Pancreas (tissue), 10 donors: Measurements from ENCODE around the gene AADAC. TPM values are rescaled to one million over a fixed set of nuclear protein-coding genes. Genes with fewer than 3 reads are reported as not detected.
A peak's percentile ranks its signal among the peaks of the same experiment; 100 is the strongest.
"Not testable (repeated sequence)": the region's sequence is repeated elsewhere in the genome, so short reads cannot be mapped to it uniquely, and the experiment has no call there.

ENCODE experiments used
- ATAC-seq, 4 donors: fragments of 200-7000 bp; cut with Tn5 transposase; one replicate each; pipeline versions ENCODE4 v1.8.0 to v1.9.1; 2020; ENCODE audit warnings: mild to moderate bottlenecking in 4 of 4, moderate library complexity in 4 of 4
- DNase-seq, 6 donors: peaks; one replicate each; pipeline ENCODE4 v3.0.0-alpha.2; 2020
- FAIRE-seq: peaks from 2 replicates; lab custom pipeline; 2012; peaks lifted over from hg19 to GRCh38; lab: Jason Lieb, UNC
- H3K27ac ChIP-seq, 4 donors: fragments of 200-600 bp; sonication (generic); 1 replicate in 3 of 4; 2 replicates in 1 of 4; pipeline versions ENCODE4 v1.5.0 to v1.8.0; 2020
- H3K27me3 ChIP-seq, 4 donors: fragments of 200-600 bp; one replicate each; pipeline ENCODE4 v1.8.0; 2021
- H3K36me3 ChIP-seq, 3 donors: fragments of 200-600 bp; sonication (generic) in 1 of 3; one replicate each; pipeline versions ENCODE4 v1.5.0 to v1.8.0; 2020 to 2021
- H3K4me1 ChIP-seq, 3 donors: fragments of 200-600 bp; one replicate each; pipeline ENCODE4 v1.8.0; 2021
- H3K4me3 ChIP-seq, 4 donors: fragments of 200-600 bp; sonication (generic) in 2 of 4; one replicate each; pipeline versions ENCODE4 v1.5.0 to v1.8.0; 2020 to 2021
- H3K9me3 ChIP-seq, 4 donors: fragments of 200-600 bp; one replicate each; pipeline ENCODE4 v1.8.0; 2021
- CTCF ChIP-seq, 4 donors: fragments of 200-600 bp; sonication (generic) in 3 of 4; IDR thresholded peaks; one replicate each; pipeline versions ENCODE4 v1.5.0 to v1.8.0; 2021; ENCODE audit warnings: antibody characterized with exemption in 4 of 4
- WGBS, 2 donors: extraction: QIAGEN DNeasy Blood & Tissue Kit; methylation state at CpG; one replicate each; pipeline ENCODE4 v1.1.7; 2013; 5-methylcytosine and 5-hydroxymethylcytosine counted together
- intact Hi-C, 3 donors: fragments of 100-400 bp; cut with DNase I; formaldehyde crosslinking; loops; one replicate each; pipeline versions ENCODE4 v1.11.1 to v1.14.2; 2022
- polyA plus RNA-seq, 2 donors: library from polyadenylated mRNA; stranded (reverse); fragments of 200-250 nt; gene quantifications; one replicate each; pipeline ENCODE4 v1.2.3, GENCODE V29; 2013
- total RNA-seq, 6 donors: library from RNA; stranded (reverse); fragmentation: NEBNext Ultra II Directional in 4 of 6; extraction: Animal tissue kit (Norgen Biotek cat#: 25700) in 4 of 6; gene quantifications; one replicate each; pipeline versions ENCODE4 v1.2.1 to v1.2.4, GENCODE V29; 2021 to 2023
- donor health status: healthy with polysubstance abuse.
- donor health status: DM: no; HTN: no; CAD: no; lungs with moderate emphysema.
- donor health status: DM: no; HTN: no; CAD: no.
- donor health status: control.
- donor health status: control.
- donor health status: Bipolar disorder and iron deficiency.
- donor health status: DM: yes; HTN: yes; CAD: no.
- donor health status: DM: no; HTN: no; CAD: no.
- donor health status: DM: no; HTN: no; CAD: no.
- donor health status: DM: yes; HTN: yes; CAD: no.

Gene AADAC
- total RNA-seq (10 to 100 TPM in 4 of 6 donors, 1 to 10 TPM in 2; 2.7 to 83.7 (median 19.9) TPM), polyA plus RNA-seq (10 to 100 TPM in 1 of 2 donors, 1 to 10 TPM in 1; 9.1 to 20.7 TPM)

GRCh38 chr3:151813799-151814198, at the start of gene AADAC:
TSS of gene AADAC (plus strand) at chr3:151814116. CDS start at chr3:151814163, 47 bp downstream.
- FAIRE-seq (no peak), DNase-seq (no peak), ATAC-seq (peak; percentile 64 to 80 (median 74))
- no peak for TF ChIP-seq CTCF (IDR thresholded peaks at IDR 0.05)
- Histone ChIP-seq H3K27me3 (no peaks in the 10 kb centered on the region), H3K4me3 (peak within 1 kb of the TSS in 2 of 4 donors; percentile 2 to 30), H3K9me3 (no peaks in the 10 kb centered on the region), H3K27ac (peak within 1 kb of the TSS in 3 of 4 donors; percentile 11 to 35 (median 15)), H3K4me1 (peaks cover 7 to 24% (median 11%) of the 10 kb centered on the region in 3 donors), H3K36me3 (no peaks in the 10 kb centered on the region)
- WGBS, 2 donors = 42 to 46% methylated on average over 4 of the region's 4 CpGs
- intact Hi-C loops = no loop called here

GRCh38 chr3:151764699-151765098, 49.2 kb upstream of the AADAC start:
- intact Hi-C loops, H3K27me3 ChIP-seq, DNase-seq: not testable (repeated sequence)

GRCh38 chr3:151765685-151766084, 48.2 kb upstream of the AADAC start:
- H3K4me1 ChIP-seq = peaks cover 0 to 19% (median 17%) of the 10 kb centered on the region in 3 donors
- intact Hi-C loops = no loop called here
- ATAC-seq (no peak), DNase-seq (no peak), FAIRE-seq (peak; percentile 13)
- no peaks in the 10 kb centered on the region for H3K36me3 ChIP-seq
- TF ChIP-seq CTCF (IDR thresholded peaks at IDR 0.05) = no peak
- H3K4me3 ChIP-seq = no peak overlapping the region
- no peaks in the 10 kb centered on the region for H3K9me3 ChIP-seq
- no peak overlapping the region for H3K27ac ChIP-seq
- no peaks in the 10 kb centered on the region for H3K27me3 ChIP-seq

More at GRCh38 chr3:151764699-151765098, 49.2 kb upstream of the AADAC start:
- ATAC-seq, H3K36me3 ChIP-seq, H3K27ac ChIP-seq, FAIRE-seq, H3K9me3 ChIP-seq, H3K4me3 ChIP-seq: not testable (repeated sequence)
- WGBS, 2 donors = 46 to 63% methylated on average over 1 of the region's 1 CpG
- H3K4me1 ChIP-seq = peaks cover 0 to 12% (median 8%) of the 10 kb centered on the region in 3 donors

GRCh38 chr3:151766454-151766853, 47.5 kb upstream of the AADAC start:
- Histone ChIP-seq H3K36me3 (no peaks in the 10 kb centered on the region), H3K27me3 (no peaks in the 10 kb centered on the region), H3K4me1 (peaks cover 7 to 27% (median 23%) of the 10 kb centered on the region in 3 donors), H3K27ac (no peak overlapping the region), H3K4me3 (no peak overlapping the region), H3K9me3 (no peaks in the 10 kb centered on the region)
- WGBS, 2 donors = 54 to 62% methylated on average over 2 of the region's 2 CpGs
- intact Hi-C loops = no loop called here
- ATAC-seq = peak in 3 of 4 donors; percentile 19 to 32 (median 29)
- no peak for DNase-seq
- FAIRE-seq = no peak
- no peak for TF ChIP-seq CTCF (IDR thresholded peaks at IDR 0.05)

- Histone ChIP-seq H3K27me3 (no peaks in the 10 kb centered on the region), H3K36me3 (no peaks in the 10 kb centered on the region), H3K4me3 (no peak overlapping the region), H3K9me3 (no peaks in the 10 kb centered on the region), H3K4me1 (peaks cover 8 to 39% (median 37%) of the 10 kb centered on the region in 3 donors), H3K27ac (peak overlapping the region in 1 of 4 donors; percentile 85)
- FAIRE-seq (no peak), ATAC-seq (no peak), DNase-seq (no peak)
- 96 to 100% methylated on average over 1 of the region's 1 CpG for WGBS, 2 donors
- intact Hi-C loops = no loop called here
- no peak for TF ChIP-seq CTCF (IDR thresholded peaks at IDR 0.05)
Measured at GRCh38 chr3:151768393-151768930, 45.5 kb upstream of the AADAC start.
